ENCODE data around the gene SLC34A3.

Gene SLC34A3

GRCh38 chr9:137262909-137263285, 32.2 kb downstream of the SLC34A3 start:
- Histone ChIP-seq H3K27me3 (ENCODE audit: control insufficient read depth in 1 of 2, insufficient read depth in 2 of 2, low read length in 2 of 2) (no peaks in the 10 kb centered on the region), H3K36me3 (ENCODE audit: control insufficient read depth in 1 of 2, insufficient read depth in 2 of 2, low read length in 2 of 2) (peaks cover 14 to 46% of the 10 kb centered on the region in 2 donors), H3K9ac (ENCODE audit: low read depth in 1 of 2, low read length in 2 of 2) (no peak overlapping the region), H3K9me3 (ENCODE audit: control insufficient read depth in 1 of 2, low read length in 2 of 2) (no peaks in the 10 kb centered on the region), H3K4me1 (ENCODE audit: control insufficient read depth in 1 of 2, insufficient read depth in 2 of 2, low read length in 2 of 2) (peaks cover 2 to 3% of the 10 kb centered on the region in 2 donors), H3K27ac (ENCODE audit: low read depth, low read length) (no peak overlapping the region), H3K4me3 (ENCODE audit: low read depth in 1 of 2, low read length in 2 of 2) (no peak overlapping the region)

DNA sequence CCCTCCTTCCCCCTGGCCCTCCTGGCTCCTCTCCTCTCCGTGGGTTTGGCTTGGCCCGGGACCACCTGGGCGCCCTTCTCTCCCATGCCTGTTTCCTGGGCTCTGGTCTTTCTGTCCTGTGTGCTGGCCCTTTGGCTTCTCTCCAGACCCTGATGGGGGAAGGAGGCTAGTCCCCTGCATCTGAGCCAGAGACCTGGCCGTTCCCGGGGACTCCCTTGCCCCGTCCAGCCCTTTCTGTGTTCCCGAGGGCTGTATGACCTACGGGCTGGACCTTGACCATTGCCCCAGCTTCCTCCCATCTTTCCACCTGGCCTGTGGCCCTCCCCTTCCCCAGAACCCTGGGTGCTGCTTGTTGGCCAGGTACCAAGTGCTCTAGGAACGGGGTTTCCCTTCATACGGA, 32.8 kb downstream of the SLC34A3 start:
- Histone ChIP-seq H3K27ac (ENCODE audit: low read depth, low read length) (no peak overlapping the region), H3K9me3 (ENCODE audit: control insufficient read depth in 1 of 2, low read length in 2 of 2) (no peaks in the 10 kb centered on the region), H3K27me3 (ENCODE audit: control insufficient read depth in 1 of 2, insufficient read depth in 2 of 2, low read length in 2 of 2) (no peaks in the 10 kb centered on the region), H3K9ac (ENCODE audit: low read depth in 1 of 2, low read length in 2 of 2) (no peak overlapping the region), H3K4me3 (ENCODE audit: low read depth in 1 of 2, low read length in 2 of 2) (no peak overlapping the region), H3K36me3 (ENCODE audit: control insufficient read depth in 1 of 2, insufficient read depth in 2 of 2, low read length in 2 of 2) (peaks cover 14 to 41% of the 10 kb centered on the region in 2 donors), H3K4me1 (ENCODE audit: control insufficient read depth in 1 of 2, insufficient read depth in 2 of 2, low read length in 2 of 2) (peaks cover 4 to 6% of the 10 kb centered on the region in 2 donors)

DNA sequence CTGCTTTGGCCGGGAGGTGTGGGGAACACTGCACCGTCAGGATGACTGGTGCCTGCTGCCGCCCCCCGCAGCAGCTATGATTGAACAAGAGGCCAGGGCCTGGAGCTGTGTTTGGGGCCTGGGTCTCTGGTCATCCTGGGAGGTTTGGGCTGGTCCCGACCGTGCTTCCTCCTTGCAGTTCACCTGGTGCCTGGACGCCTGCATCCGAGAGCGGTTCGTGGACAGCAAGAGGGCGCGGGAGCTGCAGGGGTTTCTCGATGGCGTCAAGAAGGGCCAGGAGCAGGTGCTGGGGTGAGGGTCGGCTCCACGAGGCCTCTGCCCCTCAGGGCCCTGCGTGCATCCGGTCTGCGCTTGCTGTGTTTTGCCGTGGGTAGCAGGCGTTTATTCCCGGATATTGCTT, 33.4 kb downstream of the SLC34A3 start:
- Histone ChIP-seq H3K4me1 (ENCODE audit: control insufficient read depth in 1 of 2, insufficient read depth in 2 of 2, low read length in 2 of 2) (peaks cover 10 to 12% of the 10 kb centered on the region in 2 donors), H3K4me3 (ENCODE audit: low read depth in 1 of 2, low read length in 2 of 2) (no peak overlapping the region), H3K27me3 (ENCODE audit: control insufficient read depth in 1 of 2, insufficient read depth in 2 of 2, low read length in 2 of 2) (no peaks in the 10 kb centered on the region), H3K27ac (ENCODE audit: low read depth, low read length) (no peak overlapping the region), H3K9me3 (ENCODE audit: control insufficient read depth in 1 of 2, low read length in 2 of 2) (no peaks in the 10 kb centered on the region), H3K36me3 (ENCODE audit: control insufficient read depth in 1 of 2, insufficient read depth in 2 of 2, low read length in 2 of 2) (peaks cover 12 to 42% of the 10 kb centered on the region in 2 donors), H3K9ac (ENCODE audit: low read depth in 1 of 2, low read length in 2 of 2) (no peak overlapping the region)

DNA sequence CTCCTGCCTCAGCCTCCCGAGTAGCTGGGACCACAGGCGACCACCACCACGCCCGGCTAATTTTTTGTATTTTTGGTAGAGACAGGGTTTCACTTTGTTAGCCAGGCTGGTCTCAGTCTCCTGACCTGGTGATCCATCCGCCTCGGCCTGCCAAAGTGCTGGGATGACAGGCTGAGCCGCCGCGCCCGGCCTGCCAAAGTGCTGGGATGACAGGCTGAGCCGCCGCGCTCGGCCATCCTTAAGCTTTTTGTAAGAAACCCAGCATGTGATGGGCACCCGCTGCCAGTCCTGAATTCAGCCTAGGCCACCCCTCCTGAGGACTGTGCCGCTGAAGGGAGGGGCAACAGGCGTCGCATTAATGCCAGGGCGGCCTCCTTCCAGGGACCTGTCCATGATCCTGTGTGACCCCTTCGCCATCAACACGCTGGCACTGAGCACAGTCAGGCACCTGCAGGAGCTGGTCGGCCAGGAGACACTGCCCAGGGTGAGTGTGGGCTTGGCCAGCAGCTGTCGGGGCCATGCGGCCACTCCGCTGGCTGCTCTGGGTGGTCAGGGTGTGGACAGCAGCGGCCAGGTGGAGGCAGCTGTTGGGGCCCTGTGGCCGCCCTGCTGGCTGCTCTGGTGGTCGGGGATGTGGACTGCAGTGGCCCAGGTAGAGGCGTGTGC, 34.9 kb downstream of the SLC34A3 start:
- Histone ChIP-seq H3K9ac (ENCODE audit: low read depth in 1 of 2, low read length in 2 of 2) (no peak overlapping the region), H3K27ac (ENCODE audit: low read depth, low read length) (no peak overlapping the region), H3K36me3 (ENCODE audit: control insufficient read depth in 1 of 2, insufficient read depth in 2 of 2, low read length in 2 of 2) (peaks cover 12 to 40% of the 10 kb centered on the region in 2 donors), H3K27me3 (ENCODE audit: control insufficient read depth in 1 of 2, insufficient read depth in 2 of 2, low read length in 2 of 2) (no peaks in the 10 kb centered on the region), H3K4me3 (ENCODE audit: low read depth in 1 of 2, low read length in 2 of 2) (no peak overlapping the region), H3K9me3 (ENCODE audit: control insufficient read depth in 1 of 2, low read length in 2 of 2) (no peaks in the 10 kb centered on the region), H3K4me1 (ENCODE audit: control insufficient read depth in 1 of 2, insufficient read depth in 2 of 2, low read length in 2 of 2) (peaks cover 18 to 21% of the 10 kb centered on the region in 2 donors)

DNA sequence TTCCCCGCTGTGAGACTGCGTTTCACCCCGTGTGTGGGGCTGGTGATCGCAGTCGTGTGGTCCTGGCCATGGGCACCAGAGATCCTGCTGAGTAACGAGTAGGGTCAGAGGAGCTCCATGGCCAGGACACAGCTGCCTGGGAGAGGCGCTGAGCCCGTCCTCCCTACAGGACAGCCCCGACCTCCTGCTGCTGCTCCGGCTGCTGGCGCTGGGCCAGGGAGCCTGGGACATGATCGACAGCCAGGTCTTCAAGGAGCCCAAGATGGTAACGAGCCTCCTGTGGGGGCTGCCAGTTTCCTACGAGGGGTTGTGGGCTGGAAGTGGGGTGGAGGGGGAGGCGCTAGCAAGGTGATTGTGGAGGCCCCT, 35.4 kb downstream of the SLC34A3 start:
- H3K9me3 ChIP-seq (ENCODE audit: control insufficient read depth in 1 of 2, low read length in 2 of 2), result no peaks in the 10 kb centered on the region
- H3K4me1 ChIP-seq (ENCODE audit: control insufficient read depth in 1 of 2, insufficient read depth in 2 of 2, low read length in 2 of 2), result peaks cover 18 to 21% of the 10 kb centered on the region in 2 donors
- peaks cover 12 to 45% of the 10 kb centered on the region in 2 donors for H3K36me3 ChIP-seq (ENCODE audit: control insufficient read depth in 1 of 2, insufficient read depth in 2 of 2, low read length in 2 of 2)
- H3K27me3 ChIP-seq (ENCODE audit: control insufficient read depth in 1 of 2, insufficient read depth in 2 of 2, low read length in 2 of 2), result no peaks in the 10 kb centered on the region
- no peak overlapping the region for H3K27ac ChIP-seq (ENCODE audit: low read depth, low read length)
- H3K9ac ChIP-seq (ENCODE audit: low read depth in 1 of 2, low read length in 2 of 2), result no peak overlapping the region
- no peak overlapping the region for H3K4me3 ChIP-seq (ENCODE audit: low read depth in 1 of 2, low read length in 2 of 2)

GRCh38 chr9:137266585-137267453, 36.1 kb downstream of the SLC34A3 start:
- Histone ChIP-seq H3K9ac (ENCODE audit: low read depth in 1 of 2, low read length in 2 of 2) (no peak overlapping the region), H3K4me3 (ENCODE audit: low read depth in 1 of 2, low read length in 2 of 2) (no peak overlapping the region), H3K27ac (ENCODE audit: low read depth, low read length) (no peak overlapping the region), H3K4me1 (ENCODE audit: control insufficient read depth in 1 of 2, insufficient read depth in 2 of 2, low read length in 2 of 2) (peaks cover 18 to 21% of the 10 kb centered on the region in 2 donors), H3K36me3 (ENCODE audit: control insufficient read depth in 1 of 2, insufficient read depth in 2 of 2, low read length in 2 of 2) (peaks cover 12 to 46% of the 10 kb centered on the region in 2 donors), H3K9me3 (ENCODE audit: control insufficient read depth in 1 of 2, low read length in 2 of 2) (no peaks in the 10 kb centered on the region), H3K27me3 (ENCODE audit: control insufficient read depth in 1 of 2, insufficient read depth in 2 of 2, low read length in 2 of 2) (no peaks in the 10 kb centered on the region)

GRCh38 chr9:137267933-137268355, 37.2 kb downstream of the SLC34A3 start:
- no peak overlapping the region for H3K9ac ChIP-seq (ENCODE audit: low read depth in 1 of 2, low read length in 2 of 2)
- H3K36me3 ChIP-seq (ENCODE audit: control insufficient read depth in 1 of 2, insufficient read depth in 2 of 2, low read length in 2 of 2), result peaks cover 12 to 55% of the 10 kb centered on the region in 2 donors
- peaks cover 18 to 21% of the 10 kb centered on the region in 2 donors for H3K4me1 ChIP-seq (ENCODE audit: control insufficient read depth in 1 of 2, insufficient read depth in 2 of 2, low read length in 2 of 2)
- no peaks in the 10 kb centered on the region for H3K27me3 ChIP-seq (ENCODE audit: control insufficient read depth in 1 of 2, insufficient read depth in 2 of 2, low read length in 2 of 2)
- no peak overlapping the region for H3K27ac ChIP-seq (ENCODE audit: low read depth, low read length)
- H3K4me3 ChIP-seq (ENCODE audit: low read depth in 1 of 2, low read length in 2 of 2), result no peak overlapping the region
- H3K9me3 ChIP-seq (ENCODE audit: control insufficient read depth in 1 of 2, low read length in 2 of 2), result no peaks in the 10 kb centered on the region

- H3K4me3 ChIP-seq (ENCODE audit: low read depth in 1 of 2, low read length in 2 of 2), result peak overlapping the region; percentile 33 to 59
- H3K4me1 ChIP-seq (ENCODE audit: control insufficient read depth in 1 of 2, insufficient read depth in 2 of 2, low read length in 2 of 2), result peaks cover 18 to 22% of the 10 kb centered on the region in 2 donors
- no peaks in the 10 kb centered on the region for H3K27me3 ChIP-seq (ENCODE audit: control insufficient read depth in 1 of 2, insufficient read depth in 2 of 2, low read length in 2 of 2)
- peak overlapping the region; percentile 42 for H3K27ac ChIP-seq (ENCODE audit: low read depth, low read length)
- H3K9me3 ChIP-seq (ENCODE audit: control insufficient read depth in 1 of 2, low read length in 2 of 2), result no peaks in the 10 kb centered on the region
- peaks cover 12 to 57% of the 10 kb centered on the region in 2 donors for H3K36me3 ChIP-seq (ENCODE audit: control insufficient read depth in 1 of 2, insufficient read depth in 2 of 2, low read length in 2 of 2)
- peak overlapping the region; percentile 12 to 13 for H3K9ac ChIP-seq (ENCODE audit: low read depth in 1 of 2, low read length in 2 of 2)
Observed at GRCh38 chr9:137268538-137269201, 38.0 kb downstream of the SLC34A3 start.

DNA sequence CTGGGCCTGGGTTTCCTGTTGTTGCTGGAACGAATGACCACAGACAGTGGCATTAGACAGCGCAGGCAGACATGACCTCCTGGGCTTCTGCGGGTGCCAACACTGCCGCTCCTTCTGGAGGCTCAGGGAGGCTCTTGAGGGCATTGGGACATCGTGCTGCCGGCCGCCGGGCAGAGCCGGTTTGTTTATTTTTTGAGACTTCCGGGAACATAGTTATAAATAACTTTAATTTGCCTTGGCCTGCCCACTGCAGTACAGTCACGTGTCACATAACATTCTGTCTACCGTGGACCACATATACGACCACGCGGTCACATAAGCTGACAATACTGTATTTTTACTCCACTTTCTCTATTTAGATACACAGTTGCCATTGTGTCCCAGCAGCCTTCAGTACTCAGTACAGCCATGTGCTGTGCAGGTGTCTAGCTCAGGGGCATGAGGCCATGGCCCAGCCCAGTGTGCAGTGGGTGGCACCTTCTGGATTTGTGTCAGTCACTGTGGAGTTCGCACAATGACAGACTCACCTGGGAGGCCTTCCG, 38.6 kb downstream of the SLC34A3 start:
- no peaks in the 10 kb centered on the region for H3K27me3 ChIP-seq (ENCODE audit: control insufficient read depth in 1 of 2, insufficient read depth in 2 of 2, low read length in 2 of 2)
- peak overlapping the region; percentile 12 to 13 for H3K9ac ChIP-seq (ENCODE audit: low read depth in 1 of 2, low read length in 2 of 2)
- peaks cover 12 to 50% of the 10 kb centered on the region in 2 donors for H3K36me3 ChIP-seq (ENCODE audit: control insufficient read depth in 1 of 2, insufficient read depth in 2 of 2, low read length in 2 of 2)
- peak overlapping the region; percentile 42 for H3K27ac ChIP-seq (ENCODE audit: low read depth, low read length)
- H3K4me1 ChIP-seq (ENCODE audit: control insufficient read depth in 1 of 2, insufficient read depth in 2 of 2, low read length in 2 of 2), result peaks cover 24 to 28% of the 10 kb centered on the region in 2 donors
- H3K9me3 ChIP-seq (ENCODE audit: control insufficient read depth in 1 of 2, low read length in 2 of 2), result no peaks in the 10 kb centered on the region
- peak overlapping the region; percentile 33 to 59 for H3K4me3 ChIP-seq (ENCODE audit: low read depth in 1 of 2, low read length in 2 of 2)
